Heart right ventricle (tissue), 16 donors: ENCODE results near the gene FOXL2. TPM values are rescaled to one million over a fixed set of nuclear protein-coding genes. Genes with fewer than 3 reads are reported as not detected.
A peak's percentile ranks its signal among the peaks of the same experiment; 100 is the strongest.

Experiments used
- ATAC-seq, 8 donors: fragments of 200-7000 bp; cut with Tn5 transposase; one replicate each; pipeline ENCODE4 v1.9.1; 2020; ENCODE audit warnings: mild to moderate bottlenecking in 8 of 8, moderate library complexity in 8 of 8, moderate number of reproducible peaks in 1 of 8
- DNase-seq, 2 donors: peaks; one replicate each; pipeline ENCODE4 v3.0.0-alpha.2; 2020
- H3K27ac ChIP-seq, 10 donors: fragments of 200-600 bp; sonication (generic) in 2 of 10; one replicate each; pipeline versions ENCODE4 v1.5.0 to v1.8.0; 2020 to 2022; ENCODE audit warnings: mild to moderate bottlenecking in 3 of 10
- H3K27me3 ChIP-seq, 7 donors: fragments of 200-600 bp; one replicate each; pipeline ENCODE4 v1.8.0; 2021 to 2022; ENCODE audit warnings: mild to moderate bottlenecking in 2 of 7
- H3K36me3 ChIP-seq, 9 donors: fragments of 200-600 bp; sonication (generic) in 1 of 9; one replicate each; pipeline versions ENCODE4 v1.5.0 to v1.8.0; 2020 to 2022; ENCODE audit warnings: mild to moderate bottlenecking in 2 of 9
- H3K4me1 ChIP-seq, 9 donors: fragments of 200-600 bp; sonication (generic) in 1 of 9; one replicate each; pipeline versions ENCODE4 v1.5.0 to v1.8.0; 2020 to 2022; ENCODE audit warnings: mild to moderate bottlenecking in 4 of 9
- H3K4me3 ChIP-seq, 10 donors: fragments of 200-600 bp; sonication (generic) in 2 of 10; one replicate each; pipeline versions ENCODE4 v1.5.0 to v1.8.0; 2020 to 2022; ENCODE audit warnings: mild to moderate bottlenecking in 7 of 10, moderate library complexity in 2 of 10
- H3K9me3 ChIP-seq, 11 donors: fragments of 200-600 bp in 10 of 11; sonication (generic) in 2 of 11; one replicate each; pipeline versions ENCODE4 v1.5.0 to v1.8.0; 2013 to 2022; ENCODE audit warnings: mild to moderate bottlenecking in 2 of 11, control low read depth in 1 of 11, moderate library complexity in 1 of 11
- WGBS, 2 donors: extraction: QIAGEN DNeasy Blood & Tissue Kit; methylation state at CpG; one replicate each; pipeline ENCODE4 v1.1.7; 2013; ENCODE audit warnings: inconsistent platforms in 1 of 2; 5-methylcytosine and 5-hydroxymethylcytosine counted together
- intact Hi-C, 10 donors: fragments of 100-400 bp; cut with DNase I; formaldehyde crosslinking; loops; one replicate each; pipeline versions ENCODE4 v1.11.1 to v1.14.2; 2022
- long read RNA-seq, 3 donors: library from polyadenylated mRNA; unstranded; transcript quantifications; one replicate each; pipeline ENCODE4 v2.0.0, GENCODE V29; 2020 to 2021
- polyA plus RNA-seq, 2 donors: library from polyadenylated mRNA; stranded (reverse); fragments of 200-250 nt; gene quantifications; one replicate each; pipeline ENCODE4 v1.2.3, GENCODE V29; 2013
- total RNA-seq, 10 donors: library from RNA; stranded (reverse); fragmentation: NEBNext Ultra II Directional in 3 of 10; extraction: Animal tissue kit (Norgen Biotek cat#: 25700) in 3 of 10; gene quantifications; one replicate each; pipeline versions ENCODE4 v1.2.1 to v1.2.4, GENCODE V29; 2021 to 2023
- TF ChIP-seq, protein P1 (sequence below), 9 donors: fragments of 200-600 bp; sonication (generic) in 2 of 9; IDR thresholded peaks; one replicate each; pipeline versions ENCODE4 v1.5.0 to v1.8.0; 2021 to 2022; ENCODE audit warnings: antibody characterized with exemption in 9 of 9, mild to moderate bottlenecking in 5 of 9, moderate library complexity in 1 of 9
- donor health status: Arrhythmogenic right ventricular cardiomyopathy.
- donor health status: ischemic (EF 13 %, LVEDD 7.1; RV severe dilation, severe dysfunction).
- donor health status: healthy with polysubstance abuse.
- donor health status: DM: no; HTN: yes; CAD: no.
- donor health status: DM: no; HTN: no; CAD: no.
- donor health status: ischemic (EF 25% LVEDD 6.9; RV normal size, moderate dysfunction).
- donor health status: ischemic (EF 25% LVEDD 5.7; RV mildly dilated, moderate dysfunction).
- donor health status: healthy.
- donor health status: DM: yes; HTN: yes; CAD: no.
- donor health status: Ischemic cardiomyopathy.
- donor health status: ischemic (EF 35%, LVEDD 5.7; RV mildly dilated, moderate dysfunction).
- donor health status: nonischemic (EF 11% LVEDD 7.7; RV severe dilation, severe dysfunction).
- donor health status: DM: yes; HTN: yes; CAD: no.
- donor health status: PGD.
- donor health status: ischemic (EF 29% LVEDD 5.4; RV normal size, mild dysfunction).
- donor health status: nonischemic (EF 23%, LVEDD 6.1; RV moderate dilation, normal function).

The FOXL2 gene
- under 1 TPM in 1 of 10 donors, not detected in 9; 0.12 TPM for total RNA-seq
- not detected for polyA plus RNA-seq
- long read RNA-seq, donor 1: 0 reads
- long read RNA-seq, donor 2: 0 reads
- long read RNA-seq, donor 3: 0 reads

DNA sequence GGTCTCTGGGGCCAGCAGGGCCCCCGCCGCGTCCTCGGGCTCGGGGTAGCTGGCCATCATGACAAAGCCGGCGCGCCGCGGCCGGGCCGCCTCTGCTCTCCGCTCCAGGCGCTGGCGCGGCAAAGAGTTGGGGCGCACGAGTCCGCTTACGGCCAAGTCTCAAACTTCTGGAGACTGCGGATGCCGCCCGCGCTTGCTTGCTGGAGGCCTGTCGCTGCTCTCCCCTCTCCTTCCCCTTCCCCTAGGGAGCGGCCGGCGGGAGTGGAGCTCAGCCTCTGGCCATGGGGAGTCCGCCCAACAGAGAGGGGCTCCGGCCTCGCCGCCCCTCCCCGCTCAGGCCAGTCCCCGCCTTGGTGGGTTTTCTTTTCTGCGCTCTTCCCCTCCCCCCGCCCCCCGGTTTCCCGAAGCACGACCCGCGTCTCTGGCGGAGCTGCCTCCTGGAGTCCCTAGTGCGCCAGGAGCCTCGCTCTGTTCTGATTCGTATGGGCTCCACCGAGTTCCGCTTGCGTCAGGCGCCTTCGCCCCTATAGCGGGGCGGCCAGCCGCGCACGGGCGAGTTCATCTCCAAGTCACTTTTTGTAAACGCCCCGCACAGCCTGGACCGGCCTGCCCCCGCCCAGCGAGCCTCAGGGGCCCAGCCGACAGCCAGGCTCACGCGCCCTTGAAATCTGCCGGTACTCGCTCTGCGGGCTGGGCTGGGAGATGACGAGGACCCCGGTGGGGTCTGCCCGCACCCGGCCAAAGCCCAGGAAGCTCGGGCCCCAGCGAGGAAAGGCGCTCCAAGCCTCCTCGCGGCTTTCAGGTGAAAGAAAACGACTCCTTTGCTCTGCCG is at the start of gene FOXL2, which contains the start of gene FOXL2NB:
Gene FOXL2, minus strand, starts transcription at position 475 of the 832 bp plus-strand sequence. Its CDS starts 415 bp downstream, at position 60.
Gene FOXL2NB, plus strand, starts transcription at position 555 of the 832 bp plus-strand sequence. Its CDS starts 148 bp downstream, at position 703.
- WGBS, 2 donors: 1 to 2% methylated on average over 75 to 78 of the region's 78 CpGs
- Histone ChIP-seq H3K9me3 (no peaks in the 10 kb centered on the region), H3K27me3 (peaks cover 58 to 100% (median 99%) of the 10 kb centered on the region in 7 donors), H3K4me1 (peaks cover 13 to 50% (median 41%) of the 10 kb centered on the region in 9 donors), H3K36me3 (no peaks in the 10 kb centered on the region), H3K27ac (no peak within 1 kb of the TSS), H3K4me3 (peak within 1 kb of the TSS; percentile 15 to 59 (median 50))
- peak in 1 of 2 donors; percentile 21 for DNase-seq
- intact Hi-C loops: no loop called here
- peak in 6 of 8 donors; percentile 19 to 62 (median 52) for ATAC-seq
- TF ChIP-seq, protein P1, sequence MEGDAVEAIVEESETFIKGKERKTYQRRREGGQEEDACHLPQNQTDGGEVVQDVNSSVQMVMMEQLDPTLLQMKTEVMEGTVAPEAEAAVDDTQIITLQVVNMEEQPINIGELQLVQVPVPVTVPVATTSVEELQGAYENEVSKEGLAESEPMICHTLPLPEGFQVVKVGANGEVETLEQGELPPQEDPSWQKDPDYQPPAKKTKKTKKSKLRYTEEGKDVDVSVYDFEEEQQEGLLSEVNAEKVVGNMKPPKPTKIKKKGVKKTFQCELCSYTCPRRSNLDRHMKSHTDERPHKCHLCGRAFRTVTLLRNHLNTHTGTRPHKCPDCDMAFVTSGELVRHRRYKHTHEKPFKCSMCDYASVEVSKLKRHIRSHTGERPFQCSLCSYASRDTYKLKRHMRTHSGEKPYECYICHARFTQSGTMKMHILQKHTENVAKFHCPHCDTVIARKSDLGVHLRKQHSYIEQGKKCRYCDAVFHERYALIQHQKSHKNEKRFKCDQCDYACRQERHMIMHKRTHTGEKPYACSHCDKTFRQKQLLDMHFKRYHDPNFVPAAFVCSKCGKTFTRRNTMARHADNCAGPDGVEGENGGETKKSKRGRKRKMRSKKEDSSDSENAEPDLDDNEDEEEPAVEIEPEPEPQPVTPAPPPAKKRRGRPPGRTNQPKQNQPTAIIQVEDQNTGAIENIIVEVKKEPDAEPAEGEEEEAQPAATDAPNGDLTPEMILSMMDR (IDR thresholded peaks at IDR 0.05): no peak

DNA sequence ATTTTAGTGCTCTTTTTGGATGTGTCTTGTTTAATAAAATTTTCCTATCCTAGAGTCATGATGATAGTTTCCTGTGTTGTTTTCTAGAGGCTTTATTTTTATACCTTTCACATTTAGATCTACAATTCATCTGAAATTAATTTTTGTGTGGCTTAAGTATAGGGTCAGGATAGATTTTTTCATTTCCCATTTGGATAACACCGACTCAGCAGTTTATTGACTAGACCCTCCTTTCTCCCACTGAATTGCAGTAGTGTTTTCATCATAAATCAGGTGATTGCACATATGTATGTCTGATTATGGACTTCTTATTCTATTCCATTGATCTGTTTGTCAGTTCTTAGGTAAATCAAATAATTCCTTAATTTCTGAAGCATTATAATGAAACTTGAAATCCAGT is 48.8 kb upstream of the FOXL2 start:
- no peaks in the 10 kb centered on the region for H3K36me3 ChIP-seq
- peaks cover 0 to 13% (median 3%) of the 10 kb centered on the region in 11 donors for H3K9me3 ChIP-seq
- ATAC-seq (no peak), DNase-seq (no peak)
- 63 to 83% methylated on average over 1 of the region's 1 CpG for WGBS, 2 donors
- H3K4me3 ChIP-seq: no peak overlapping the region
- no peaks in the 10 kb centered on the region for H3K4me1 ChIP-seq
- TF ChIP-seq, protein P1 (IDR thresholded peaks at IDR 0.05): no peak
- H3K27ac ChIP-seq: no peak overlapping the region
- intact Hi-C loops: no loop called here
- H3K27me3 ChIP-seq: peaks cover 0 to 29% (median 5%) of the 10 kb centered on the region in 7 donors

DNA sequence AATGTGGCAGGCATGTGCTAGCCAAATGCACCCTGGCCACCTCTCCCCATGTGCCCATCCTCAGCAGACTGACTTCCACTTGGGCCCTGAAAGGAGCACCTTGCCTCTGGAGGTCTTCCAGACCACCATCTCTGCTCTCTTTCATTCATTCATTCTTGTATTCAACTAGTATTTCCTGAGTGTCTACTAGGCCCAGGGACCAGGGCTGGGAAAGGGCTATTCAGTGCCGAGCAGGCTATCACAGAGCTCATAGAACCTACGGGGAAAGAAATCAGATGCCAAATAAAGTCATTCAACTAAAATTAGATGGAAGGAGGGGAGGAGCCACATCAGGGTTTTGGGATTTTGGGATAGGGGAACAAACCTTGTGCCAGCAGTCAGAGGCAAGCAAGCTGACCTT is 40.2 kb upstream of the FOXL2 start:
- H3K27ac ChIP-seq: no peak overlapping the region
- H3K9me3 ChIP-seq: no peaks in the 10 kb centered on the region
- no peak for ATAC-seq
- WGBS, 2 donors: 78 to 96% methylated on average over 2 of the region's 2 CpGs
- no peak for DNase-seq
- H3K36me3 ChIP-seq: no peaks in the 10 kb centered on the region
- intact Hi-C loops: no loop called here
- no peaks in the 10 kb centered on the region for H3K4me1 ChIP-seq
- TF ChIP-seq, protein P1 (IDR thresholded peaks at IDR 0.05): no peak
- peaks cover 0 to 3% (median 0%) of the 10 kb centered on the region in 7 donors for H3K27me3 ChIP-seq
- H3K4me3 ChIP-seq: no peak overlapping the region

DNA sequence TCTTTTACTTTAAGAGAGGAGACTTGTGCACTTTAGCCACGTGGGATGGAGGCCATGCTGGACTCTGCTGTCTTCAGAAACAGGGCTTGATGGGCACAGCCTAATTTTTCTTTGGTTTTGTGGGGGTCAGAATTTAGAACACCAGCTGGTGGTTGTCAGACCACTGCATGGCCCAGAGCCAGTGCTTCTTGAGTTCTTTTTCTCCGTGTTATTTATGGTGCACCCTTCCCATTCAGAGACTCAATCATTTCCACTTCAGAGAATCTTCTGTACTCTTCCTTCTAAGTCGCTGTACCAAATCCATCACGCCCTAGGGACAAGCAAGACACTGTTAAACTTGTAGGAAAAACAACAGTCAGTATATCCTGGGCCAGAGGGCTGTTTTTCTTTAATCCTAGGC is 39.0 kb upstream of the FOXL2 start:
- TF ChIP-seq, protein P1 (IDR thresholded peaks at IDR 0.05): no peak
- Histone ChIP-seq H3K27me3 (peaks cover 0 to 7% (median 0%) of the 10 kb centered on the region in 7 donors), H3K4me3 (no peak overlapping the region), H3K27ac (no peak overlapping the region), H3K36me3 (no peaks in the 10 kb centered on the region), H3K9me3 (no peaks in the 10 kb centered on the region), H3K4me1 (no peaks in the 10 kb centered on the region)
- 38 to 59% methylated on average over 4 of the region's 4 CpGs for WGBS, 2 donors
- intact Hi-C loops: no loop called here
- DNase-seq: no peak
- ATAC-seq: no peak
